Left lung (tissue), 10 donors: ENCODE results near the gene SLC35F3. TPM values are rescaled to one million over a fixed set of nuclear protein-coding genes. Genes with fewer than 3 reads are reported as not detected.
"Not testable (repeated sequence)": the region's sequence is repeated elsewhere in the genome, so short reads cannot be mapped to it uniquely, and the experiment has no call there.

Experiments used
- ATAC-seq: fragments of 200-7000 bp; cut with Tn5 transposase; one replicate; pipeline ENCODE4 v1.9.1; 2020; ENCODE audit warnings: moderate library complexity
- DNase-seq, 4 donors: peaks; one replicate each; pipeline ENCODE4 v3.0.0-alpha.2; 2013 to 2020
- H3K27ac ChIP-seq, 2 donors: fragments of 200-600 bp; sonication (generic) in 1 of 2; one replicate each; pipeline versions ENCODE4 v1.5.0 to v1.8.0; 2020 to 2021
- H3K27me3 ChIP-seq, 2 donors: fragments of 200-600 bp; sonication (generic) in 1 of 2; one replicate each; pipeline versions ENCODE4 v1.5.0 to v1.8.0; 2020 to 2021
- H3K36me3 ChIP-seq, 2 donors: fragments of 200-600 bp; sonication (generic) in 1 of 2; one replicate each; pipeline versions ENCODE4 v1.5.0 to v1.8.0; 2020 to 2021
- H3K4me1 ChIP-seq, 2 donors: fragments of 200-600 bp; one replicate each; pipeline ENCODE4 v1.8.0; 2021
- H3K4me3 ChIP-seq, 2 donors: fragments of 200-600 bp; sonication (generic) in 1 of 2; one replicate each; pipeline versions ENCODE4 v1.5.0 to v1.8.0; 2020 to 2021; ENCODE audit warnings: mild to moderate bottlenecking in 1 of 2
- H3K9me3 ChIP-seq, 2 donors: fragments of 200-600 bp; sonication (generic) in 1 of 2; one replicate each; pipeline versions ENCODE4 v1.5.0 to v1.8.0; 2020 to 2021
- intact Hi-C, 2 donors: fragments of 100-400 bp; cut with DNase I; formaldehyde crosslinking; loops; one replicate each; pipeline versions ENCODE4 v1.11.2 to v1.14.2; 2022
- polyA plus RNA-seq, 6 donors: library from polyadenylated mRNA; unstranded; fragments of 120-200 nt; gene quantifications; one replicate each; pipeline ENCODE4 v1.2.1, GENCODE V29; 2013; ENCODE audit not compliant: insufficient read length in 6 of 6
- total RNA-seq, 2 donors: library from RNA; stranded (reverse); fragmentation: NEBNext Ultra II Directional; extraction: Animal tissue kit (Norgen Biotek cat#: 25700); gene quantifications; one replicate each; pipeline ENCODE4 v1.2.1, GENCODE V29; 2021
- TF ChIP-seq, protein P1 (sequence below), 2 donors: fragments of 200-600 bp; sonication (generic) in 1 of 2; IDR thresholded peaks; one replicate each; pipeline versions ENCODE4 v1.5.0 to v1.8.0; 2021; ENCODE audit warnings: antibody characterized with exemption in 2 of 2
- donor health status: DM: no; HTN: yes; CAD: no.
- donor health status: DM: no; HTN: no; CAD: no.

SLC35F3 gene
- total and polyA plus RNA-seq, 8 donors: 0.58 to 1.9 (median 1.5) TPM

DNA sequence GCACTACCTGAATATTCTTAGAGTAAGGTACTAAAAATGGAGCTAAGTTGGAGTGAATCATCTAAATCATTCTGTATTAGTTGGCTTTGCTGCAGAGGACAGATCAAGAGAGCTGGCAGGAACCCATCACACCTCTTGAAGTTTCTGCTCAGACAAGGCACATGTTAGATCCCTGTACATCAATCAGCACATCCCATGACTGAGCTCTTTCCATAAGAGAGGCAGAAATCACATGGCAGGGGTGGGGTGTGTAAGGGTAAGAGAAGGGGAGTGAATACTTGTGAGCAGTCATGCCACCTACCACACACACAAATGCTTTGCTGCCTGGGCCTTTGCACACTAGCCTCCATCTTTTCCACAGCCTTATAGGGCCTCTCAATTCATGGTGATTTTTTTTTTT, 214.4 kb downstream of the SLC35F3 start:
- intact Hi-C loops: no loop called here
- ATAC-seq (no peak), DNase-seq (no peak)
- H3K27ac ChIP-seq: no peak overlapping the region
- H3K27me3 ChIP-seq: peaks cover 0 to 2% of the 10 kb centered on the region in 2 donors
- peaks cover 0 to 4% of the 10 kb centered on the region in 2 donors for H3K4me1 ChIP-seq
- H3K9me3 ChIP-seq: no peaks in the 10 kb centered on the region
- no peaks in the 10 kb centered on the region for H3K36me3 ChIP-seq
- TF ChIP-seq, protein P1, sequence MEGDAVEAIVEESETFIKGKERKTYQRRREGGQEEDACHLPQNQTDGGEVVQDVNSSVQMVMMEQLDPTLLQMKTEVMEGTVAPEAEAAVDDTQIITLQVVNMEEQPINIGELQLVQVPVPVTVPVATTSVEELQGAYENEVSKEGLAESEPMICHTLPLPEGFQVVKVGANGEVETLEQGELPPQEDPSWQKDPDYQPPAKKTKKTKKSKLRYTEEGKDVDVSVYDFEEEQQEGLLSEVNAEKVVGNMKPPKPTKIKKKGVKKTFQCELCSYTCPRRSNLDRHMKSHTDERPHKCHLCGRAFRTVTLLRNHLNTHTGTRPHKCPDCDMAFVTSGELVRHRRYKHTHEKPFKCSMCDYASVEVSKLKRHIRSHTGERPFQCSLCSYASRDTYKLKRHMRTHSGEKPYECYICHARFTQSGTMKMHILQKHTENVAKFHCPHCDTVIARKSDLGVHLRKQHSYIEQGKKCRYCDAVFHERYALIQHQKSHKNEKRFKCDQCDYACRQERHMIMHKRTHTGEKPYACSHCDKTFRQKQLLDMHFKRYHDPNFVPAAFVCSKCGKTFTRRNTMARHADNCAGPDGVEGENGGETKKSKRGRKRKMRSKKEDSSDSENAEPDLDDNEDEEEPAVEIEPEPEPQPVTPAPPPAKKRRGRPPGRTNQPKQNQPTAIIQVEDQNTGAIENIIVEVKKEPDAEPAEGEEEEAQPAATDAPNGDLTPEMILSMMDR (IDR thresholded peaks at IDR 0.05): no peak
- H3K4me3 ChIP-seq: no peak overlapping the region

DNA sequence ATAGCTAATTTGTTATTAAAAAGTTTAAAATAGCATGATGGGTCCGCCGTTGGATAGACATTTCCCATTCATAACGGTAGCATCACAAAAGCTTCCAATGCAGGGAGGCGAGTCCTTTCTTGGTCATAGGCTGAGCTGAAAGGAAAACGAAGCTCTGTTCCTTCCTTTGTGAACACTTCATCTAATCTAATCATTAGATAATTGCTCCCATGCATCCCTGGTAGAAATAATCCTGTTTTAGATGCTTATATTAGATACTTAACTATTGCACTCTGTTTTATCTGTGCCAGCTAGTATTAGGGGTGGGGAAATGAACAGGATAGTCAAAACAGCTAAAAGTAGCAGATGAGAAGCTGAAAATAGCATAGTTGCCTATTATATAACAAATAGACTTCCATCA, 215.0 kb downstream of the SLC35F3 start:
- no peak overlapping the region for H3K27ac ChIP-seq
- H3K9me3 ChIP-seq: no peaks in the 10 kb centered on the region
- intact Hi-C loops: no loop called here
- H3K27me3 ChIP-seq: peaks cover 0 to 3% of the 10 kb centered on the region in 2 donors
- no peak overlapping the region for H3K4me3 ChIP-seq
- H3K36me3 ChIP-seq: no peaks in the 10 kb centered on the region
- no peak for ATAC-seq
- TF ChIP-seq, protein P1 (IDR thresholded peaks at IDR 0.05): no peak
- no peak for DNase-seq
- H3K4me1 ChIP-seq: peaks cover 0 to 4% of the 10 kb centered on the region in 2 donors

DNA sequence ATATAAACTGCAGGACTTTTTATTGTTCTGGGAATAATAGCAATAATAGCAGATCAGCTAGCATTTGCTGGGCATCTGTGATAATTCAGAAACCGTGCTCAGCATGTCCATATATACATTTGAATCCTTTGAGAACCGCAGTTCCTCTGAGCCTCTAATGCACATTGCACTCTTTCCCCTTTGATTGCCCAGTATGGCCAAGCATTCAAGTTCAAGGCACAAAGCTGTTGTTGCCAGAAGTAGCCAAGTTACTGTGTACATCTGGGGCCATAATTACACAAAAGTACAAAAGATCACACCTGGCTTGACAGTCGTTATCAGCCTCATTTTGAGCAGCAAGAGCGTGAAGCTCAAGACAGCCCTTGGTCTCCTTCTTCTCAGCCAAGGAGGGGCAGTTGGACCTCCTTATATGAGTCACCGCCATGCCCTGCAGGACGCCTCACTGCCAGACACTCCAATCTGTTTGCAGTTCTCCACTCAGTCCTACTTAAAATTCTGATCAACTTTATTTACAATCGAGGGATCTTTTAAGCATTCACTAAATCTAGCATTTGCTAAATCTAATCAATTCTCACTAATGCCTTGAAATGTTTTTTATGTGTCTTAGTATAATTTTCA, 216.0 kb downstream of the SLC35F3 start:
- intact Hi-C loops: no loop called here
- Histone ChIP-seq H3K4me1 (no peaks in the 10 kb centered on the region), H3K27me3 (peaks cover 0 to 13% of the 10 kb centered on the region in 2 donors), H3K9me3 (no peaks in the 10 kb centered on the region), H3K4me3 (no peak overlapping the region), H3K27ac (no peak overlapping the region), H3K36me3 (no peaks in the 10 kb centered on the region)
- DNase-seq (no peak), ATAC-seq (no peak)
- TF ChIP-seq, protein P1 (IDR thresholded peaks at IDR 0.05): no peak

DNA sequence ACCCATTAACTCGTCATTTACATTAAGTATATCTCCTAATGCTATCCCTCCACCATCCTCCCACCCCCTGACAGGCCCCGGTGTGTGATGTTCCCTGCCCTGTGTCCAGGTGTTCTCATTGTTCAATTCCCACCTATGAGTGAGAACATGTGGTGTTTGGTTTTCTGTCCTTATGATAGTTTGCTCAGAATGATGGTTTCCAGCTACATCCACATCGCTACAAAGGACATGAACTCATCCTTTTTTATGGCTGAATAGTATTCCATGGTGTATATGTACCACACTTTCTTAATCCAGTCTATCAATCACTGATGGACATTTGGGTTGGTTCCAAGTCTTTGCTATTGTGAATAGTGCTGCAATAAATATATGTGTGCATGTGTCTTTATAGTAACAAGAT, 217.2 kb downstream of the SLC35F3 start:
- H3K27me3 ChIP-seq: peaks cover 0 to 21% of the 10 kb centered on the region in 2 donors
- ATAC-seq, H3K27ac ChIP-seq, H3K4me1 ChIP-seq, H3K4me3 ChIP-seq, H3K9me3 ChIP-seq, DNase-seq, intact Hi-C loops, H3K36me3 ChIP-seq: not testable (repeated sequence)

DNA sequence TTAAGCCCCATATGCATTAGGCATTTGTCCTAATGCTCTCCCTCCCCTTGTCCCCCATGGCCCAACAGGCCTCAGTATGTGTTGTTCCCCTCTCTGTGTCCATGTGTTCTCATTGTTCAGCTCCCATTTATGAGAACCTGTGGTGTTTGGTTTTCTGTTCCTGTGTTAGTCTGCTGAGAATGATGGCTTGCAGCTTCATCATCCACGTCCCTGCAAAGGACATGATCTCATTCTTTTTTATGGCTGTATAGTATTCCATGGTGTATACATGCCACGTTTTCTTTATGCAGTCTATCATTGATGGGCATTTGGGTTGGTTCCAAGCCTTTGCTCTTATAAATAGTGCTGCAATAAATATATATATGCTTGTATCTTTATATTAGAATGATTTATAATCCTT, 218.1 kb downstream of the SLC35F3 start:
- intact Hi-C loops, H3K4me3 ChIP-seq, H3K4me1 ChIP-seq, DNase-seq, H3K9me3 ChIP-seq, H3K27ac ChIP-seq, ATAC-seq, H3K36me3 ChIP-seq: not testable (repeated sequence)
- H3K27me3 ChIP-seq: peaks cover 0 to 30% of the 10 kb centered on the region in 2 donors

DNA sequence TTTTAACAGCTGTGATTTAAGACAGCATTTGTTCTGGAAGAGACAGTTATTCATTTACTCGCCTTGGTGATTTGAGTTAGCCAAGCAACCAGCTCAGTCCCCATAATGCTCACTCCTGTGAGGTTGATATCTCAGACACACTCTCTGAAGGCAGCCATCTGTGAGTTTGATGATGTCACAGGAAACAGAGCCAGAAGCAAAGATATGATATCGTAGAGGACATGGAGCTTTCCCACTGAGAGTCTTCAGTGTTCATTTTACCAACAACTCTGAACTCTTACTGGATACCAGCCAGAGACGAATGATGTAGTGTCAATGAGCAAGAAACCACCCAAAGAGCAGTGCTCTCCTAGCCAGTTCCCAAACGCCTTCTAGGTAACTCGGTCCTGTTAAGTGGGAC, 219.4 kb downstream of the SLC35F3 start:
- Histone ChIP-seq H3K27ac (no peak overlapping the region), H3K27me3 (peaks cover 0 to 39% of the 10 kb centered on the region in 2 donors), H3K9me3 (no peaks in the 10 kb centered on the region), H3K36me3 (no peaks in the 10 kb centered on the region), H3K4me3 (no peak overlapping the region), H3K4me1 (no peaks in the 10 kb centered on the region)
- TF ChIP-seq, protein P1 (IDR thresholded peaks at IDR 0.05): no peak
- ATAC-seq (no peak), DNase-seq (no peak)
- intact Hi-C loops: no loop called here
